Neutrophil (primary cell): Measurements from ENCODE around the gene CMTM4.

ENCODE experiments used
- H3K27ac ChIP-seq: fragments of 200-600 bp; sonication (generic); 2 replicates; pipeline ENCODE4 v1.5.1; 2016; ENCODE audit warnings: mild to moderate bottlenecking, moderate library complexity
- H3K27me3 ChIP-seq: fragments of 200-600 bp; sonication (generic); 2 replicates; pipeline ENCODE4 v1.6.0; 2016; ENCODE audit warnings: mild to moderate bottlenecking
- H3K36me3 ChIP-seq: fragments of 200-600 bp; sonication (generic); 2 replicates; pipeline ENCODE4 v1.5.1; 2017
- H3K4me1 ChIP-seq, 2 experiments: fragments of 200-600 bp in 1 of 2; sonication (generic) in 1 of 2; 1 replicate in 1 of 2; 2 replicates in 1 of 2; pipeline versions ENCODE4 v1.5.1 to v1.6.1; 2013 to 2016; ENCODE audit warnings: low read depth in 1 of 2, low read length in 1 of 2, mild to moderate bottlenecking in 1 of 2, moderate library complexity in 1 of 2; ENCODE audit not compliant: control insufficient read depth in 1 of 2, insufficient read depth in 1 of 2
- H3K4me3 ChIP-seq, 2 experiments: fragments of 200-600 bp in 1 of 2; sonication (generic) in 1 of 2; 1 replicate in 1 of 2; 2 replicates in 1 of 2; pipeline ENCODE4 v1.5.1; 2013 to 2016; ENCODE audit warnings: low read depth in 1 of 2, low read length in 1 of 2, mild to moderate bottlenecking in 1 of 2, moderate library complexity in 1 of 2
- H3K9me3 ChIP-seq: fragments of 200-600 bp; sonication (generic); 2 replicates; pipeline ENCODE4 v1.5.1; 2016
- TF ChIP-seq, protein P1 (sequence below): fragments of 200-600 bp; sonication (generic); IDR thresholded peaks from 2 replicates; pipeline ENCODE4 v1.5.1; 2016; ENCODE audit warnings: antibody characterized with exemption

CMTM4 gene

DNA sequence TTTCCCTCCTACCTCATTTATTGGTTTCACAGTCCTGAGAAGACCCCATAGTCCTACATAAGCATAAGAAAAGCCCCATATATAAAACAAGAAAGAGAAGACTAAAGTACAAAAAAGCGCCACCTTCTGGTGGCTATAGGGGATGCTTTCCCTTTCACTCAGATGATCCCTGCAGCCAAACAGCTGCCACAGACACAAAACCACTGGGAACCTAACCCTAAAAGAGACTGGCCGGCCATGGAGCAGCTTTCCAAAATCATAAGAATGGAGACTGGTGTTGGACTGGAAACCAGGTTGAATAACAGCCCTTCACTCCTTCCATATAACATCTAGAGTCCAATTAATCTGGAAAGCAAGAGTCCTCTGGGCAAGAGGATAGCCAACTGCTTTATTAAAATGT is 43.5 kb upstream of the CMTM4 start:
- no peaks in the 10 kb centered on the region for H3K27me3 ChIP-seq
- H3K4me1 ChIP-seq: peaks cover 34 to 38% of the 10 kb centered on the region in 2 experiments
- TF ChIP-seq, protein P1, sequence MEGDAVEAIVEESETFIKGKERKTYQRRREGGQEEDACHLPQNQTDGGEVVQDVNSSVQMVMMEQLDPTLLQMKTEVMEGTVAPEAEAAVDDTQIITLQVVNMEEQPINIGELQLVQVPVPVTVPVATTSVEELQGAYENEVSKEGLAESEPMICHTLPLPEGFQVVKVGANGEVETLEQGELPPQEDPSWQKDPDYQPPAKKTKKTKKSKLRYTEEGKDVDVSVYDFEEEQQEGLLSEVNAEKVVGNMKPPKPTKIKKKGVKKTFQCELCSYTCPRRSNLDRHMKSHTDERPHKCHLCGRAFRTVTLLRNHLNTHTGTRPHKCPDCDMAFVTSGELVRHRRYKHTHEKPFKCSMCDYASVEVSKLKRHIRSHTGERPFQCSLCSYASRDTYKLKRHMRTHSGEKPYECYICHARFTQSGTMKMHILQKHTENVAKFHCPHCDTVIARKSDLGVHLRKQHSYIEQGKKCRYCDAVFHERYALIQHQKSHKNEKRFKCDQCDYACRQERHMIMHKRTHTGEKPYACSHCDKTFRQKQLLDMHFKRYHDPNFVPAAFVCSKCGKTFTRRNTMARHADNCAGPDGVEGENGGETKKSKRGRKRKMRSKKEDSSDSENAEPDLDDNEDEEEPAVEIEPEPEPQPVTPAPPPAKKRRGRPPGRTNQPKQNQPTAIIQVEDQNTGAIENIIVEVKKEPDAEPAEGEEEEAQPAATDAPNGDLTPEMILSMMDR: peak; percentile 50
- H3K4me3 ChIP-seq: no peak overlapping the region
- peak overlapping the region; percentile 76 for H3K27ac ChIP-seq
- peaks cover 79% of the 10 kb centered on the region for H3K36me3 ChIP-seq
- H3K9me3 ChIP-seq: no peaks in the 10 kb centered on the region

DNA sequence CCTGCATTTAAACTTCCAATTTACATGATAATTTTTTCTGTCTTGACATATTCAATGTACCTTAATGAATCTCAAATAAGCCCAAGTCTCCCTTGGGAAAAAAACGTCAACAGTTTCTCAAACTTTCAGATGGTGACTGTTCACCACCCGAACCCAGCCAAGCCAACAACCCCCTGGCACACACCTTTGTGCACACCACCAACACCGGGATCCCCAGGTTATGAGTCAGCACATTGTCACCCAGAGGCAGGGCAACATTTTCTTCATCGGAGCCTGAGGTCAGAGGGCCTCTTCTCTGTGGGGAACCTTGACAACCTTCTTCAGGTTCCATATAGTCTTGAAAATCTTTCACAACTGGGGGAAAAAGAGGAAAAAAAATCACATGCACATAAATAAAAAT is 39.3 kb upstream of the CMTM4 start:
- Histone ChIP-seq H3K27me3 (no peaks in the 10 kb centered on the region), H3K27ac (no peak overlapping the region), H3K9me3 (no peaks in the 10 kb centered on the region), H3K4me1 (peaks cover 16 to 20% of the 10 kb centered on the region in 2 experiments), H3K4me3 (no peak overlapping the region), H3K36me3 (peaks cover 84% of the 10 kb centered on the region)
- TF ChIP-seq, protein P1: no peak

DNA sequence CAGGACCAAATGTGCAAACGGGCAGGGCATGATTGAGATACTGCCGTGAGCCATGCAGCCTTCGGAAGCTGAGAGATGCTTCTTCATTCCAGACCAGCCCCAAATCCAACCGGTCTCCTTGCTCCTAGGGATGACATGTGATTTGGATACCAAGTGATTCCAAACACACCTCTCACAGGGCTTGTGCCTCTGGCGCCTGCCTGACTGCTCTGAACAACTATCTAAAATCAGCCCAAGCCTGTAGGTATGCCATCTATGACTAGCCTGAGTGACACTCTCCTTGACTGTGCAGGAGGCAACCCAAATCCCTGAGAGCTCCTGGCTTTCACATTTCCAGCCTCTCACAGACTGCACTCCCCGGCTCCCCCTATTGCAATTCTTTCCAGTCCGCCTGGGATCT is 34.6 kb upstream of the CMTM4 start:
- Histone ChIP-seq H3K27me3 (no peaks in the 10 kb centered on the region), H3K9me3 (no peaks in the 10 kb centered on the region), H3K4me1 (peaks cover 28 to 32% of the 10 kb centered on the region in 2 experiments), H3K36me3 (peaks cover 90% of the 10 kb centered on the region), H3K4me3 (no peak overlapping the region), H3K27ac (no peak overlapping the region)
- TF ChIP-seq, protein P1: no peak

DNA sequence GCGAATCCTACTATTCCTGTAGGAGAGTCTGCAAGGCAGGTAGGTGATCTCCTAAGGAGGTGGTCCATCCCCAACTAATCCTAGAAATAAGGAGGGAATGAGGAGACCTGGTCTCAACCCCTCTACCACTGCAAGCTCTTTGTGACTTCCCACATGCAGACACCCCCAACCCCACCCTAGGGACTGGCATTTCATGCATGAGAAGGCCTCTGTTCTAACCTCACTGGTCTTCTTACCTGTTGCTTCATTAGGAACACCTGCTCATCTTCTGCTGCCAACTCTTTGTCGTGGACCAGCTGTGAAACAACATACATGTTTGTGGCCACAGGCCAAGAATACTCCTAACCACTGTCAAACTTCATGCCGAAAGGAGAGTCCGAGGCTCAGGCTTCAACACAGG is 32.3 kb upstream of the CMTM4 start:
- TF ChIP-seq, protein P1: no peak
- Histone ChIP-seq H3K27me3 (no peaks in the 10 kb centered on the region), H3K27ac (peak overlapping the region; percentile 77), H3K36me3 (peaks cover 92% of the 10 kb centered on the region), H3K4me1 (peaks cover 28 to 32% of the 10 kb centered on the region in 2 experiments), H3K4me3 (no peak overlapping the region), H3K9me3 (no peaks in the 10 kb centered on the region)

DNA sequence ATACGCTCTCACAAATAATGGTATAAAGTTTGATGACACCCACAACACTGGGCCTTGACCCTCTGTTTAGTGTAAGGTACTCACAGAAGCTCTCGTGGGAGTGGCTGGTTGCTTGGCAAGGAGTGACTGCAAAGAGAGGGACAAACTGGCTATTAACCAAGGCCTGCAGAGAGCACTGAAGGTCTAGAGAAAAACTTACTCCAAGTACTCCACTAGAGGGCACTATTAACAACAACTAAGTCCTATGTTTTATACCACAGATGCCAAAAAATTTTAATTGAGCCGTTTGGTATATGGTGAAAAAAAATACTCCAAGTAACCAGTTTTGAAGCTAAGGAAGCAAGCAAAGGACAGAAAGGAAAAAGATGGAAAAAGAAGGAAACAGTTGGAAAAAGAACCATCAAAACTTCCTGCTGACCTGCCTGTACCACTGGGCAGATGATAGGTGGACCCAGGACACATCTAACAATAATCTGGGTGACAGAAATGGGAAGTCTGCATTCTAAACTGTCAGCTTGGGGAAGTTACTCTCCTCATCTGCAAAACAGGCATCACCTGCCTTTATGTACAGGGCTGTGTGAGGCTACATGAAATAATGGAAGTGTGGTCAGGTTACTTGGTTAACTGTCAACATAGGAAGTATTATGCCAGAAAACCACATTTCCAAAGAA is 31.7 kb upstream of the CMTM4 start:
- peaks cover 92% of the 10 kb centered on the region for H3K36me3 ChIP-seq
- no peaks in the 10 kb centered on the region for H3K27me3 ChIP-seq
- H3K4me1 ChIP-seq: peaks cover 28 to 32% of the 10 kb centered on the region in 2 experiments
- H3K9me3 ChIP-seq: no peaks in the 10 kb centered on the region
- peak overlapping the region; percentile 77 for H3K27ac ChIP-seq
- TF ChIP-seq, protein P1: peak; percentile 61
- no peak overlapping the region for H3K4me3 ChIP-seq
